GM18499 (cell line): Measurements from ENCODE around the gene CRIP2.

ENCODE experiments used
- ATAC-seq: cut with Tn5 transposase; IDR thresholded peaks from one replicate; pipeline ENCODE4 v1.9.1; 2021; ENCODE audit warnings: moderate number of reproducible peaks; ENCODE audit not compliant: insufficient read depth, unreplicated experiment

The CRIP2 gene

DNA sequence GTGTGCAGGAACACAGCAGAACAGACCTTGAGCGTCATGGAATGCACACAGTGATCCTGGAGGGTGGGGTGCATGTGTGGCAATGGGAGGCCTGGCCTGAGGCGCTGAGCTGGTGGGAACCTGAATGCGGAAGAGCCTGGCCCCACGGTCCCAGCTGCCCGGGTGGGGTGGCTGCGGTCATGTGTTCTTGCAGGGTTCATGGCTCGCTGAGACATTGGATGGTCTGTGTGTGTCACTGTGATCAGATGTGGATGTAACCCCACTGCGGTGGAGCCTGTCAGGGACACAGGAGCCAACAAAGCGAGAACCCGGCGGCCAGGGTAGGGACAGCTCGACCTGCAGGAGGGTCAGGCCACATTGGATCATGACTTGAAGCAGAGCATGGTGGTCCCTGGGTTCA lies 31.8 kb upstream of the CRIP2 start:
- ATAC-seq: no peak

DNA sequence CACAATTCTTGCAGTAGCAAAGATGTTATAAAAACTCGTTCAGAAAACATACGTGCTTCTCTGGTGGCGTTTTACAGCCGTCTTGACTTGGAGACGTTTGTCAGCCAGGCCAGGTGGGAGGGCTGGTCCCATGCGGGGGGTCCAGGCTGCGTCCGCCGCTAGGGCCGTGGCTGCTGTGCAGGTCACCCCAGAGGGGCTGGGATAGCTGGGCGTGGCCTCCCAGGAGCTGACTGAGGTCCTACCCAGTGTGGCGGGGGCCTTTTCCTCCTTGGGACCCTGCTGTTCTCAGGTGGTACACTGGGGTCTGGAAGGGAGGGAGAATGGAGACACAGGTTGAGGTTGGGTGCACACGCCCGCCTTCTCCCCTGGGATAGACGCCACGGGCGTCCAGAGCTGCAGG lies 29.8 kb upstream of the CRIP2 start:
- ATAC-seq: no peak

DNA sequence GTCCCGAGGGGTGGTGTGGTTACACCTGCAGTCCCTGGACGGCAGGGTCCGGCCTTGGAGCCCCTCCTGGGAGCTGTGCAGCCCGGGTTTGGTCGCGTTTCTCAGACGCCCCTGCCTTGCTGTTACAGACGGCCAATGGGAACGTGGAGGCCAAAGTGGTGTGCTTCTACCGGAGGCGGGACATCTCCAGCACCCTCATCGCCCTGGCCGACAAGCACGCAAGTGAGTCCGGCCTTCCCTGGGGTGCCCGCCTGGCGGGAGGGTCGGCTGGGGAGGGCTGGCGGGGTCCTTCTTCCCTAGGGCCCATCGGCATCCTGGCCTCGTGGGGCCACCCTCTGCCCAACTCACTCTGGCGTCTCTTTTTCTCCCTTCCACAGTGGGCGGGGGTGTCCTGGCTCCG lies 29.3 kb upstream of the CRIP2 start:
- no peak for ATAC-seq

DNA sequence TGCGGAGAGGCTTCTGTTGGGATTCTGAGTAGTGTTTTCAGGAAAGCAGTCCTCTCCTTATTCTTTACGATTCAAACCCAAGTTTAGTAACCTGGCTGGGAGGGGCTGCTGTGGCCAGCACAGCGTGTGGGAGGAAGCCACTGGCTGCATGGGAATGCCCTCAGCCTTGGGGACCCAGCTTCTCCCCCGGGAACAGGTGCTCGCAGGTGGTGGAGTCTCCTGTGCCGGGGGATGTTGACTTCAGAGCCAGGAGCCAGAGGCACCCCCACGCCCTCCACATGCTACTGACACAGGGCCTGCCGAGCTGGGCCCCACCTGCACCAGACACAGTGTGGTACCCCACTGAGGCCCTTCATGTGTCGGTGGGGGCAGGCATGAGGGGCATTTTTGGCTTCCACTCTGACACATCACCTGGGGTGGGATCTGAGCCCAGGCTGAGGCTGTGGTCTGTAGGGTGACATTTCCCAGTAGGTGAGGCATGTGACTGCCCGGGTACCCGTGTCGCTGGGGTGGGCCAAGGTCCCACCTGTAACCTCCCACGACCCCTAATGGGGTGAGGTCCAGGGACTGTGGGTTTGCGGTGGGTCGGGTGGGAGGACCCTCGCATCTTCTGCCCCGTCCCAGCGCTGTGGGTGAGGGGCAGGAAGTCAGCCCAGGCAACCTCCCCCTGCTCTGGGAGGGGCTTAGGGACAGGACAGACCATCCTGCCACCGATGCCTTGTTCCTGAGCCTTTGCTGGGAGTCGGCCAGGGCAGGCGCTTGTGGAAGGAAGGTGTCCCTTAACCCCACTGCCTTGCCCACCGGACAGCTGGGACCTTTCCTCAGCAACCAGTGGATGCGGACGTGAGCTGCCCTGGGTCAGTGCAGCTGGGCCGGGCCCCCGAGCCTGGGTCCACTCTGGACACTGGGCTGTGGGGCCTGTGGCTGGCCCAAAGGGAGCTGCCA lies 28.4 kb upstream of the CRIP2 start:
- ATAC-seq: no peak

- no peak for ATAC-seq
Measured at GRCh38 chr14:105446971-105447370, 27.6 kb upstream of the CRIP2 start.

DNA sequence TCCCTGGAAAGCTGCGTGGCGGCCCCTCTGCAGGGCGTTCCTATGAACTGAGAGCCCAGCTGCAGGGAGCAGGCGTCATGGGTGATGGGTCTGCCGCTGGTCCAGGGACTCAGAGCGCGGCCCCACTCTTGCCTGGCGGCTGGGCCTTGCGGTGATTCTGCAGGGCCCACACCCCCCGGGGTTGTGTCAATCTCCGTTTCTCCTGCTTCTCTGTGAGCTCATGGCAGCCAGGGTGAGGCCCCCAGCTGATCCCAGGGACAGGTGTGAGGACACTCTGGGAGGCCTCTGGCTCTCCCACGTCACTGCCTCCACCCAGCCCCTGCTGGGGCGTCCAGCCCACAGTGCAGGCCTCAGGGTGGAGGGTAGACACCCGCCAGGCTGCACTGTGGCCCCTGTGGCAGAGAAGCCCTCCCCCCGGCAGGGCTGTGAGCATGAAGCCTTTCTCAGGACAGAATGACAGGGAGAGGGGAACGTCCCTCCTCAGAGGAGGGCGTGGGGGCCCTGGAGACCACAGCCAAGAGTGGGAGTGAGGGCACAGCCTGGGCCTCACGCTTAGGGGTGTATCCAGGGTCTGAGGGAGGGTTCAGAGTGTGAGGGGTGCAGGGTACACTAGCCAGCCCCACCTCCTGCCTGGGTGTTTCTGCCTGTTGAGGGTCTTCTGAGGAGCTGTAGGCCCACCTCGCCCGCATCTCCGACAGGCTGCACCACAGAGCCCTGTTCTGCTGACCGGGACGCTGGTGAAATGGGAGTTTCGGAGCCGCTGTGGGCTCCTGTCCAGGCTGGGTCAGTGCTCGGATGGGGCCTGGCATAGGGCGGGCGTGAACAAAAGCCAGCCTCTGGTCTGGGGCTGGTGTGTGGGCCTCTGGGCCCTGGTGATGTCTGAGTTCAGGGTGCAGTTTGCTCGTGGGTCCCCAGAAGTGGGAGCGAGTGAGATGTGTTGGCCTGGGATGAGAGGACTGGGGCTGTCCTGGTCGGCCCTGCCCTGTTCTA lies 26.7 kb upstream of the CRIP2 start:
- no peak for ATAC-seq

GRCh38 chr14:105448706-105449111 lies 25.9 kb upstream of the CRIP2 start:
- ATAC-seq: no peak

DNA sequence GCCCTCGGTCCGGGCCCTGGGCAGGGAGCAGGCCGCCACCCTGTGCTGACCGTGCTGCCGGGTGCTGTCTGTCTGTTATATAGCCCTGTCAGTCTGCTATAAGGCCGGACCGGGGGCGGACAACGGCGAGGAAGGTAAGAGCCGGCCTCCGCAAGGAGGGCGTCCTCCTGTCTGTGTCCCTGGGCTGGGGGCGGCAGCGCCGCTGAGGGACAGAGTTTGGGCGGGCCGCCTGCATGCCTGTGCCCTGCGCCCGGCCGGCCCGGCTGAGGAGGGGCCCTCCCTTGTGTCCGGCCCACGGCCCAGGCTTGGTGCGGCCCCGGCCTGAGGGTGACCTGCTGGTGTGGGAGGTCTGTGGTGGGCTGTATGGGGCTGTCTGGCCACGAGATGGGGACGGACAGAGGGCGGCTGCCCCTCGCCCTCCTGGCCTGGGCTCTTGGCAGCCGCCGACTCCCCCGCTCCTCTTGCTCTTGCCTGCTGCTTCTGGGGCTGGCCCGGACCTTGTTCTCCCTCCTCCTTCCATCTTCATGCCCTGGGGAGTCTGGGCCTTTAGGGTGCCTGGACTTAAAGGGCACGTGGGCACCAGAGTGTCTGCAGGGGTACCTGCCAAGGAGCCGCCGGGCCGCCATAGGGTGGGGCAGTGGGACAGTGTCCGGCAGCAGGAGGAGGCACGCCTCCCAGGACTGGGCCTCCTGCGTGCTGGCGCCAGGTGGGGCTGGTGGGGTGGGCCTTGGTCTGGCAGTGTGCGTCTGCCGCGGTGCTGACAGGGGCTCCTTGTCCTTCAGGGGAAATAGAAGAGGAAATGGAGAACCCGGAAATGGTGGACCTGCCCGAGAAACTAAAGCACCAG lies 25.1 kb upstream of the CRIP2 start:
- no peak for ATAC-seq

- no peak for ATAC-seq
Measured at GRCh38 chr14:105450123-105450505, 24.5 kb upstream of the CRIP2 start.

GRCh38 chr14:105450864-105451720 lies 23.5 kb upstream of the CRIP2 start:
- no peak for ATAC-seq

GRCh38 chr14:105452963-105453362 lies 21.7 kb upstream of the CRIP2 start:
- ATAC-seq: no peak

DNA sequence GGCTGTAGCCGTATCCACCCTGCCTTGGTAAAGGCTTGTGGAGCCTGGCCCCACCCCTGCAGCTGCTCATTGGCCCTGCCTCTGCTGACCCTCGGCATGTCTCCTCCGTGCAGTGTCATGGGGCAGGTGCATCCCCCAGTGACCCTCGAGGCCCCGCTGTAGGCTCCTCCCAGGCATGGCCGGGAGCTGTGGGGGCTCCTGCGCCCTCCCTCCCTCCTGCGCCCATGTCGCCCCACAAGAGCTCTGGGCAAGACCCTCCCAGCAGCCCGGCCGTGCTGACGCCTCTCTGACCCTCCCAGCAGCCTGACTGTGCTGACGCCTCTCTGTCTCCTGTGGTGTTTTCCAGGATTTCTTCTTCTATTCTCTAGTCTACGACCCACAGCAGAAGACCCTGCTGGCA lies 20.8 kb upstream of the CRIP2 start:
- no peak for ATAC-seq

DNA sequence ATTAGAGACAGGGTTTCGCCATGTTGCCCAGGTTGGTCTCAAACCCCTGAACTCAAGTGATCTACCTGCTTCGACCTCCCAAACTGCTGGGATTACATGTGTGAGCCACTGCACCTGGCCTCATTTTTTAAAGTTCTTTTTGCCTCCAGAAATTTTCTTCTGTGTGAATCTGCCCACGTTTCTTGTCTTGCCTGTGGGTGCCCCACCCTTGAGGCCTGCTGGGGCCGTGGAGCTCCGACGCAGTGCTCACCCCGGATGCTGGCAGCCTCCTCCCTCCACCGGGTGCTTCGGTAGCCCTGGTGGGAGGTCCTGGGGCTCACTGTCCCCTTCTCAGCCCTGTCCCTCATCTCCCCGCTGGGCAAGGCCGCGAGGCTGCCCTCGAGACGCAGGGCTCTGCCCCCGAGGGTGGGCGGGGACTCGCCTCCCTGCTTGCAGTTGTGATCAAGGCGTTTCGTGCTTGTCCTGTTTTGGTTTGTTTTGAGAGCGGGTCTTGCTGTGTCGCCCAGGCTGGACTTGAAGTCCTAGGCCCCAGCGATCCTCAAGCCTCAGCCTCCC lies 19.5 kb upstream of the CRIP2 start:
- no peak for ATAC-seq

- no peak for ATAC-seq
Measured at GRCh38 chr14:105455766-105456660, 18.6 kb upstream of the CRIP2 start.

- ATAC-seq: no peak
Measured at GRCh38 chr14:105456736-105457617, 17.6 kb upstream of the CRIP2 start.

- ATAC-seq: no peak
Measured at GRCh38 chr14:105458010-105458409, 16.6 kb upstream of the CRIP2 start.

- ATAC-seq: no peak
Measured at GRCh38 chr14:105458571-105458970, 16.1 kb upstream of the CRIP2 start.
